Suprapubic skin (tissue), 4 donors: ENCODE results near the gene CAMK1D. TPM values are rescaled to one million over a fixed set of nuclear protein-coding genes. Genes with fewer than 3 reads are reported as not detected.

Experiments
- DNase-seq, 2 donors: peaks; one replicate each; pipeline ENCODE4 v3.0.0-alpha.2; 2019; ENCODE audit warnings: low spot score in 2 of 2
- H3K27ac ChIP-seq: fragments of 200-600 bp; sonication (generic); one replicate; pipeline ENCODE4 v1.5.1; 2019
- H3K27me3 ChIP-seq: fragments of 200-600 bp; sonication (generic); one replicate; pipeline ENCODE4 v1.5.1; 2019
- H3K36me3 ChIP-seq: fragments of 200-600 bp; sonication (generic); one replicate; pipeline ENCODE4 v1.5.1; 2019
- H3K4me1 ChIP-seq: fragments of 200-600 bp; sonication (generic); one replicate; pipeline ENCODE4 v1.5.1; 2019
- H3K4me3 ChIP-seq: fragments of 200-600 bp; sonication (generic); one replicate; pipeline ENCODE4 v1.5.1; 2019; ENCODE audit warnings: mild to moderate bottlenecking
- H3K9me3 ChIP-seq: fragments of 200-600 bp; sonication (generic); one replicate; pipeline ENCODE4 v1.5.1; 2019
- EP300 ChIP-seq: sonication (generic); formaldehyde crosslinking; IDR thresholded peaks from one replicate; pipeline ENCODE4 v1.6.1; 2017; ENCODE audit warnings: antibody characterized with exemption
- POLR2A ChIP-seq, 2 donors: fragments of 450-650 bp; IDR thresholded peaks; one replicate each; pipeline ENCODE4 v1.6.1; 2017; ENCODE audit warnings: antibody characterized with exemption in 2 of 2, mild to moderate bottlenecking in 2 of 2, moderate library complexity in 2 of 2
- POLR2AphosphoS5 ChIP-seq, 3 donors: sonication (generic); formaldehyde crosslinking; IDR thresholded peaks; one replicate each; pipeline ENCODE4 v1.6.1; 2017; ENCODE audit warnings: antibody characterized with exemption in 3 of 3
- WGBS: methylation state at CpG from one replicate; pipeline ENCODE4 v1.1.5; 2018; 5-methylcytosine and 5-hydroxymethylcytosine counted together
- total RNA-seq, 4 donors: library from RNA; depleted of rRNA; stranded (reverse); fragments of >200 nt; gene quantifications; one replicate each; pipeline ENCODE4 v1.1.0, GENCODE V29; 2016
- TF ChIP-seq, protein P1 (sequence below), 2 donors: fragments of 200-600 bp in 1 of 2; fragments of 450-650 bp in 1 of 2; sonication (generic) in 1 of 2; IDR thresholded peaks; one replicate each; pipeline ENCODE4 v1.5.1; 2016 to 2019; ENCODE audit warnings: antibody characterized with exemption in 2 of 2, mild to moderate bottlenecking in 1 of 2, moderate library complexity in 1 of 2

CAMK1D gene
- total RNA-seq, 4 donors from 2014 or later: 26.4 to 31.3 (median 30.2) TPM

GRCh38 chr10:12829831-12830390, 480.6 kb downstream of the CAMK1D start:
- Histone ChIP-seq H3K4me3 (no peak overlapping the region), H3K9me3 (no peaks in the 10 kb centered on the region), H3K27me3 (no peaks in the 10 kb centered on the region), H3K27ac (no peak overlapping the region), H3K4me1 (no peaks in the 10 kb centered on the region), H3K36me3 (peaks cover 25% of the 10 kb centered on the region)
- TF ChIP-seq, protein P1, sequence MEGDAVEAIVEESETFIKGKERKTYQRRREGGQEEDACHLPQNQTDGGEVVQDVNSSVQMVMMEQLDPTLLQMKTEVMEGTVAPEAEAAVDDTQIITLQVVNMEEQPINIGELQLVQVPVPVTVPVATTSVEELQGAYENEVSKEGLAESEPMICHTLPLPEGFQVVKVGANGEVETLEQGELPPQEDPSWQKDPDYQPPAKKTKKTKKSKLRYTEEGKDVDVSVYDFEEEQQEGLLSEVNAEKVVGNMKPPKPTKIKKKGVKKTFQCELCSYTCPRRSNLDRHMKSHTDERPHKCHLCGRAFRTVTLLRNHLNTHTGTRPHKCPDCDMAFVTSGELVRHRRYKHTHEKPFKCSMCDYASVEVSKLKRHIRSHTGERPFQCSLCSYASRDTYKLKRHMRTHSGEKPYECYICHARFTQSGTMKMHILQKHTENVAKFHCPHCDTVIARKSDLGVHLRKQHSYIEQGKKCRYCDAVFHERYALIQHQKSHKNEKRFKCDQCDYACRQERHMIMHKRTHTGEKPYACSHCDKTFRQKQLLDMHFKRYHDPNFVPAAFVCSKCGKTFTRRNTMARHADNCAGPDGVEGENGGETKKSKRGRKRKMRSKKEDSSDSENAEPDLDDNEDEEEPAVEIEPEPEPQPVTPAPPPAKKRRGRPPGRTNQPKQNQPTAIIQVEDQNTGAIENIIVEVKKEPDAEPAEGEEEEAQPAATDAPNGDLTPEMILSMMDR (IDR thresholded peaks at IDR 0.05): no peak
- TF ChIP-seq EP300: no peak
- no peak for TF ChIP-seq POLR2A (IDR thresholded peaks at IDR 0.05)
- no peak for TF ChIP-seq POLR2AphosphoS5 (IDR thresholded peaks at IDR 0.05)
- no peak for DNase-seq
- 90% methylated on average over 6 of the region's 6 CpGs for WGBS

DNA sequence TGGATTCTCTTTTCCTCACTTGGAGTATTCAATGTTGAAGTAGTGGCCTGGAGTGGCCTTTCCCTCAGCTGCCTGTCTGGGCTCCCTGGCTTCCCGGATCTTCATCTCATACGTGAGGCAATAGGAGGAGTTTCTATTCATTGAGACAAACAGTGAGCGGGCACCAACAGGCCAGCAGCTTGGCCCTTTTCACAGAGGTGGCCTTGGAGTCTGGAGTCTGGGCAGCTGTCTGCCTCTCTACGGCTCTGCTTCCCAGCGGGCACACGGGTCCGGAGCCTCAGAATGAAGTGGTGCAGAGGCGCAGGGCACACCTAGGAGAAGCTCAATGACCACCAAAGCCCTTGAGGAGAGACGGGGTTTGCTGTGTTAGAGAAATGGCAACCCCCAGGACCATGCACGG, 482.7 kb downstream of the CAMK1D start:
- Histone ChIP-seq H3K27me3 (no peaks in the 10 kb centered on the region), H3K9me3 (no peaks in the 10 kb centered on the region)
- WGBS: 97% methylated on average over 10 of the region's 10 CpGs

DNA sequence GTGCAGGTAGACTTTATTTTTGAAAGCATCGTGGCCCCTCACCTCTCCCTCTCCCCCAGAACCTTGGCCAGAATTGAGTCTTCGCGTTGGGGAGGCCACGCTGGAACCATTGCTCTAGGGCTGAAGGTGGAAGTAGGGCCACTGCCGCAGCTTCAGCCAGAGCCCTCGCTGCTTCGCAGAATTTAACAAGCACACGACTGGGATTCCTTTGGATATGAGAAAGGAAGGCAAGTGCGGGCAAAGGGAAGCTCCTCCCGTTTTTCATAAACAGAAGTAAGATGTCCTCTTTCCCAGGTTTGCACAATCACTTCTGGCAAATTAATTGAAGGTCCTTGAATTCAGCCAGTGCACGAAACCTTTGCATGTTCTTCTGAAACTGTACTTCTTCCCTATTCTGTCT, 484.1 kb downstream of the CAMK1D start:
- no peak overlapping the region for H3K4me3 ChIP-seq
- peaks cover 11% of the 10 kb centered on the region for H3K36me3 ChIP-seq
- H3K4me1 ChIP-seq: peaks cover 6% of the 10 kb centered on the region
- no peak overlapping the region for H3K27ac ChIP-seq
- H3K9me3 ChIP-seq: no peaks in the 10 kb centered on the region
- WGBS: 65% methylated on average over 11 of the region's 11 CpGs
- no peak for DNase-seq
- no peaks in the 10 kb centered on the region for H3K27me3 ChIP-seq
- TF ChIP-seq EP300: no peak

More for the DNA sequence above, 482.7 kb downstream of the CAMK1D start:
- H3K4me3 ChIP-seq: no peak overlapping the region
- DNase-seq: no peak
- H3K27ac ChIP-seq: no peak overlapping the region
- H3K4me1 ChIP-seq: peaks cover 6% of the 10 kb centered on the region
- peaks cover 11% of the 10 kb centered on the region for H3K36me3 ChIP-seq
- TF ChIP-seq EP300 (no peak), POLR2A (IDR thresholded peaks at IDR 0.05) (no peak), POLR2AphosphoS5 (IDR thresholded peaks at IDR 0.05) (no peak)

- 94% methylated on average over 14 of the region's 19 CpGs for whole genome bisulfite sequencing
- DNase-seq: no peak
- Histone ChIP-seq H3K4me1 (peaks cover 6% of the 10 kb centered on the region), H3K27me3 (no peaks in the 10 kb centered on the region), H3K4me3 (no peak overlapping the region), H3K9me3 (no peaks in the 10 kb centered on the region), H3K27ac (no peak overlapping the region), H3K36me3 (peaks cover 5% of the 10 kb centered on the region)
- TF ChIP-seq POLR2AphosphoS5 (IDR thresholded peaks at IDR 0.05) (no peak), POLR2A (IDR thresholded peaks at IDR 0.05) (no peak), EP300 (no peak)
- TF ChIP-seq, protein P1 (IDR thresholded peaks at IDR 0.05): no peak
These were observed 484.8 kb downstream of the CAMK1D start for GRCh38 chr10:12834116-12834665.

DNA sequence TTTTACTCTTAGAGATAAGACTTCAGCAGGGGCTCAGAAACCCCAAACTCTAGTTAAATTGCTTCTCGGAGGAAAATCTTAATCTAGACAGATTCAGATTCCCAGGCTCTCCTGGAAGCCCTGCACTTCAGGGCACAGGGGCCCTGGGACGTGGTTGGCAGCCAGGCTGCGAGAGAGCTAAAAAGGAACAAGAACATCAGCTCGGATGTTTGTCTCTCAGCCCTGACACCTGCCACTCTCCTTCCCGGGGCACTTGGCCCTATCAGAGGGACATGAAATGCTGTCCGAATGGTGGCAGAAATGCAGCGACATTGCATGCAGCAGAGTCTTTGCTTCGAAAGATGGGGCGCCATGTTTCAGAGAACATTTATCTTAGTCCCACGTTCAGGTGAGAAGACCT, 485.4 kb downstream of the CAMK1D start:
- Histone ChIP-seq H3K9me3 (no peaks in the 10 kb centered on the region), H3K4me3 (no peak overlapping the region), H3K36me3 (peaks cover 4% of the 10 kb centered on the region), H3K27me3 (no peaks in the 10 kb centered on the region), H3K27ac (no peak overlapping the region), H3K4me1 (peaks cover 6% of the 10 kb centered on the region)
- no peak for DNase-seq
- no peak for TF ChIP-seq POLR2AphosphoS5 (IDR thresholded peaks at IDR 0.05)
- no peak for TF ChIP-seq EP300
- TF ChIP-seq POLR2A (IDR thresholded peaks at IDR 0.05): no peak
- TF ChIP-seq, protein P1 (IDR thresholded peaks at IDR 0.05): no peak
- WGBS: 86% methylated on average over 10 of the region's 10 CpGs

- Histone ChIP-seq H3K27me3 (no peaks in the 10 kb centered on the region), H3K4me3 (no peak overlapping the region), H3K4me1 (peaks cover 12% of the 10 kb centered on the region), H3K9me3 (no peaks in the 10 kb centered on the region), H3K36me3 (no peaks in the 10 kb centered on the region), H3K27ac (no peak overlapping the region)
- TF ChIP-seq EP300 (no peak), POLR2A (IDR thresholded peaks at IDR 0.05) (no peak), POLR2AphosphoS5 (IDR thresholded peaks at IDR 0.05) (no peak)
- TF ChIP-seq, protein P1 (IDR thresholded peaks at IDR 0.05): no peak
- WGBS: 35% methylated on average over 2 of the region's 5 CpGs
- DNase-seq: no peak
These were observed 486.4 kb downstream of the CAMK1D start for GRCh38 chr10:12835709-12836108.
